GM19397 (cell line): ENCODE results near the gene CASTOR2.
"Not testable (repeated sequence)": the region's sequence is repeated elsewhere in the genome, so short reads cannot be mapped to it uniquely, and the experiment has no call there.

Experiments used
- ATAC-seq: cut with Tn5 transposase; IDR thresholded peaks from one replicate; pipeline ENCODE4 v1.9.1; 2021; ENCODE audit warnings: mild to moderate bottlenecking, moderate library complexity; ENCODE audit not compliant: unreplicated experiment

The CASTOR2 gene

GRCh38 chr7:74964511-74965119, at the start of gene CASTOR2:
TSS of gene CASTOR2 (plus strand) at chr7:74964705. CDS start at chr7:74964986, 281 bp downstream.
- peak; percentile 95 for ATAC-seq

- not testable (repeated sequence) for ATAC-seq
Observed at GRCh38 chr7:74922321-74922890, 42.1 kb upstream of the CASTOR2 start.

DNA sequence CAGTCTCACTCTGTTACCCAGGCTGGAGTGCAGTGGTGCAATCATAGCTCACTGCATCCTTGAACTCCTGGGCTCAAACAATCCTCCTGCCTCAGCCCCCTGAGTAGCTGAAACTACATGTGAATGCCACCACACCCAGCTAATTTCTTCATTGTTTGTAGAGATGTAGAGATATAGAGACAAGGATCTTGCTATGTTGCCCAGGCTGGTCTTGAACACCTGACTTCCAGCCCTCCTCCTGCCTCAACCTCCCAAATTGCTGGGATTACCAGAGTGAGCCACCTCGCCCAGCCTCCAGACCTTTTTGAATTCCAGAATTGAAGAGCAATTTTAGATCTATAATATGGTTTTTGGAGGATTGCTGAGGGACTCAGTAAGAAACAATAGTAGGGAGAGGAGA, 40.9 kb upstream of the CASTOR2 start:
- ATAC-seq: not testable (repeated sequence)

- not testable (repeated sequence) for ATAC-seq
Observed at GRCh38 chr7:74926968-74927367, 37.5 kb upstream of the CASTOR2 start.

DNA sequence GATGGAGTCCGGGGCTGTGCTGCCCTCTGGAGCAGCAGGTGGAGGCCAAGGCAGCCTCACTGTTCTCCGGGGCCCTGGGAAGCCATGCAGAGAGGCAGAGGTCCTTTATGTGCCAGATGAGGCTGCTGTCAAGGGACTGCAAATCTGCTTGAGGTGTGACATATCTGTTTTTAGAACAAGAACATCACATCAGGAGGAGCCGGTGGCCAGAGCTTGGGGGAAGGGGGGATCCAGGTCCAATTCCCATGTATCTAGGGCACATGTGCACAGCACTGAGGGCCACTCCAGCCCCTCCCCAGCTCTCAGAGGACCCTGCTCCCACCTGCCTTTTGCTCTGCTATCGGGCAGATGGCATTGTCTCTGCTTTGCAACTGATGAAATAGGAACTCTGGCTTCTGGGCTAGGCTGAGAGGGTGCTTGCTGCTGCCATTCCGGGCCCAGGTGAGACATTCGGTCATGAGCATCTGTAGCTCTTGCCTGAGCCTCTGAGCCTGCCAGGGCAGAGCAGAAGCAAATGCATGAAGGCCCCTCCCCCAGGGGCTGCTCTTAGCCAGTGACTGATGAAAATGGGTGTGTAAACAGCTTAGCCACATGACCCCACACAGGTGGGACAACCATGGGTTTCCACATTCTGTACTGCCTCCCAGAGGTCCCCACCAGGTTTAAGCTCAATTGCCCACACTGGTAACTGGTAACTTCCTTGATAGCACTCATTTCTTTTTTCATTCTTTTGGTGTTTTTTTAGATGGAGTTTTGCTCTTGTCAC, 32.8 kb upstream of the CASTOR2 start:
- not testable (repeated sequence) for ATAC-seq

- not testable (repeated sequence) for ATAC-seq
Observed at GRCh38 chr7:74939429-74939828, 25.1 kb upstream of the CASTOR2 start.

GRCh38 chr7:74941302-74942069, 23.0 kb upstream of the CASTOR2 start:
- not testable (repeated sequence) for ATAC-seq

- not testable (repeated sequence) for ATAC-seq
Observed at GRCh38 chr7:74943923-74944322, 20.6 kb upstream of the CASTOR2 start.

- not testable (repeated sequence) for ATAC-seq
Observed at GRCh38 chr7:74947741-74948140, 16.8 kb upstream of the CASTOR2 start.

DNA sequence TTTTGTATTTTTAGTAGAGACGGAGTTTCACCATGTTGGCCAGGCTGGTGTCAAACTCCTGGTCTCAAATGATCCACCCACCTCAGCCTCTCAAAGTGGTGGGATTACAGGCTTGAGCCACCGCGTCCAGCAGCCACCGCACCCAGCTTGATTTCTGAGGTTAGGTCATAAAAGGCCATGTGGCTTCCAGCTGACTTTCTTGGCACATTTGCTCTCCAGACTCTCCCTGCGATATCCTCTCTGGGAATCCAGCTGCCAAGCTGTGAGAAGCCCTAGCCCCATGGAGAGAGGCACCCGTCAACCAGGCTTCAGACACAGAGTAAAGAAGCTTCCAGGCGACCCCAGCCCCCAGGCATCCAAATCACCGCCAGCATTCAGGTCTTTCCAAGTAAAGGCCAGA, 10.7 kb upstream of the CASTOR2 start:
- ATAC-seq: not testable (repeated sequence)

- not testable (repeated sequence) for ATAC-seq
Observed at GRCh38 chr7:74958328-74958727, 6.2 kb upstream of the CASTOR2 start.

DNA sequence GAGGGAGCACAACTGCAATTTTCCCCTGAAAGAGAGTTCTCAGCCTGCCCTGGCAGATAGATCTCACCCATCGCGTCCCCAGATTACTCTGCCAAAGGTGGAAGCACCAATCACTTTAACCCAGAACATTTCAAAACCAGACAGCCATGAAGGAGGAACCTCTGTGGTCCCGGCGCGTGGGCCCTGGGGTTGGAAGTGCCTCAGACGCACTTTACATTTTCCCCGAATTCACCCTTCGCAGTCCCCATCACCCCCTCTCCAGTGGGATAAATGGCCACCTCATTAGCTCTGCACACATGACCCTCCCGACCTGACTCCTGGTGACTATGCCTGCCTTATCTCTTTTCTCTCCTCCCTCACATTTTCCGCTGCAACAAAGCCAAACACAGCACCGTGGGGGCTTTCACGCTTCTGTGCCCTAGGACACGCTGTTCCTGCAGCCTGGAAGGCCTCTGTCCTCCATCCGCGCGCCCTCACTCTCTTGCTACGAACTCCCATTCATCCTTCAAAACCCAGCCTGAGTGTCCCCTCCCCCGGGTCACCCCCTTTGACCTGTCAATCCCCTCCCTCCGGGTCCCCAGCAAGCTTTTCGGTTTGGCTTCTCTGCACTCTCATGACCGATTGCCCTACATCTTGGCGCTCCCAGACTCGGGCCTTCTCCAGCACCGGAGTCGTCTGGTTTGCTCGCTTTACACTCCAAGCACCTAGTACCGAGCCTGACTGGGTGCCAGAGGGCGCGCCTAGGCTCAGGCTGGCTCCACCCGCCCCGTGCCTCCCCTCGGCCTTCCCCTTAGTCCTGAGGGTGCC, 598 bp upstream of the CASTOR2 start:
- ATAC-seq: not testable (repeated sequence)

DNA sequence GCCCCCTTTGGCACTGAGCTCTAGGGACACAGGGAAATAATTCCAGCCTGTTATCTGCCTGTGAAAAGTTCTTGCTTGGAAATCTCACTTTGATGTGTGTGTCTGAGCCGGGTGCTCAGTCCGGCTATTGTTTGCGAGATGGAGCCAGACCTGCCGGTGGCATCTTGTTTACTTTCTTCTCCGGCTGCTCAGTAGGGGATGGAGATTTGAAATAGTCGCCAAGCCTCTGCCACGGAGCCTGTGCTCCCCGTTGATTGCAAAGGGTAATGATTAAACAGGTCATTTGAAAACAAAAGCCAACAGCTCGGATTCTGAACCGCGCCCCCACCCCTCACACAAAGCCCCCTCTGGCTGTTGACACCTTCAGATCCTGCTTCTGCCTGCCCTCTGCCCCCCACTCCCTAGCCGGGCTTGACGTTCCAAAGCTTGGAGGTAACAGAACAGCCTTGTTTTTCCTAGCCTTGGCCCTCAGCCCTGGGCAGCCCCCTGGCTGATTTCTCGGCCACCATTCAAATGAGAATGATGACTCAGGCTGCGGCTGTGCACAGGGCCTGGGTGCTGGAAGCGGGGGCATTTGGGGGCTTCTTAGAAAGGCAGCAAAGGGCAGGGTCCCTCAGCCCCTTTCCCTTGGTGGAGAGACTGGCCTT, 1.8 kb downstream of the CASTOR2 start:
- ATAC-seq: not testable (repeated sequence)

DNA sequence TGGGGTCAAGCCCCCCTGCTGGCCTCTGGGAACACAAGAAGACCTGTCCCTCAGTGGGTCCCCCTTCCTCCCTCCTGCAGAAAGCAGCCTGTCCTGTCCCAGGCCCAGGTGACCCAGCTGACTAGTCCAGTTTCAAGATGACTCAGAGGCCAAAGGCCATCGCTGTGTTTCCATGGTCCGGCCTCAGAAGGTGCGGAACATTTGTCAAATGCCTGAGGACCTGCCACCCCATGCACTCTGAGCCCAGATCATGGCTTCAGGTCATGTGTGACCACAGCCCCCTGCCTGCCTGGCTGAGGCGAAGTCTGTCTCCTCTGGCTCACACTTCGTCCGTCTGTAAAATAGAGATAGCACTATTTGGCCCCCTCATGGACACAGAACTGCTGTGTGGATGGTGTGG, 2.4 kb downstream of the CASTOR2 start:
- not testable (repeated sequence) for ATAC-seq

- not testable (repeated sequence) for ATAC-seq
Observed at GRCh38 chr7:74971431-74971830, 6.9 kb downstream of the CASTOR2 start.

DNA sequence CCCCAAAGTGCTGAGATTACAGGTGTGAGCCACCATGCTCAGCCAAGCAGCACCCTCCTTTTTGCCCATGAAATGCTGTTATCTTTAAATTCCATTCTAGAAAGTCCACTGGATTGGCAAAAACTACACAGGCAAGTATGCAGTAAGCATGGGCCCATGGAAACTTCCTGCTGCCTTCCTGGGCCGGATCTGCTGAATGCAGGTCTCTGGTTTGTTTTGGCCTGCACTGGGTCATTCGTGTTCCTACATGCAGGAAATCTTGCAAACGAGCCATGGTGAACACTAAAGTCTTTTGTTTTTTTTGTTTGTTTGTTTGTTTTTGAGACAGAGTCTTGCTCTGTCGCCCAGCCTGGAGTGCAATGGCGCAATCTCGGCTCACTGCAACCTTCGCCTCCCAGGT, 7.9 kb downstream of the CASTOR2 start:
- not testable (repeated sequence) for ATAC-seq

GRCh38 chr7:74975959-74976358, 11.5 kb downstream of the CASTOR2 start:
- not testable (repeated sequence) for ATAC-seq

DNA sequence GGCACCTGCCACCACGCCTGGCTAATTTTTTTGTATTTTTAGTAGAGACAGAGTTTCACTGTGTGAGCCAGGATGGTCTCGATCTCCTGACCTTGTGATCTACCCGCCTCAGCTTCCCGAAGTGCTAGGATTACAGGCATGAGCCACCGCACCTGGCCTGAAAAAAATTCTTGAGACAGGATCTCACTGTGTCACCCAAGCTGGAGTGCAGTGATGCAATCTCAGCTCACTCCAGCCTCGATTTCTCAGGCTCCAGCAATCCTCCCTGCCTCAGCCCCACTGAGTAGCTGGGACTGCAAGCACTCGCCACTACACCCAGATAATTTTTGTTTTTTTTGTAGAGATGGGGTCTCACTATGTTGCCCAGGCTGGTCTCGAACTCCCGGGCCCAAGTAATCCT, 13.0 kb downstream of the CASTOR2 start:
- ATAC-seq: not testable (repeated sequence)

DNA sequence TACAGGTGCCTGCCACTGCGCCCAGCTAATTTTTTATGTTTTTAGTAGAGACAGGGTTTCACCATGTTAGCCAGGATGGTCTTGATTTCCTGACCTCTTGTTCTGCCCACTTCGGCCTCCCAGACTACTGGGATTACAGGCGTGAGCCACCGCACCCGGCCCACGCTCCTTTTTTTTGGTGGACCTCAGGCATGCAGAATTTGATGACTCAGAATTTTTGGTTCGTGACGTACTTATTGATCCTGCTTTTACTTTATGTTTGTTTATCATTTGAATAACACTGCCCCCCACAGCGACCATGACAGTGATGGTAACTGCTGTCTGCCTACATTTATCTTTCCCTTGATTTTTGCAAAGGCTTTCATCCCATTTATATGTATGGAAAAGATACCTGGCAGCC, 23.9 kb downstream of the CASTOR2 start:
- not testable (repeated sequence) for ATAC-seq

DNA sequence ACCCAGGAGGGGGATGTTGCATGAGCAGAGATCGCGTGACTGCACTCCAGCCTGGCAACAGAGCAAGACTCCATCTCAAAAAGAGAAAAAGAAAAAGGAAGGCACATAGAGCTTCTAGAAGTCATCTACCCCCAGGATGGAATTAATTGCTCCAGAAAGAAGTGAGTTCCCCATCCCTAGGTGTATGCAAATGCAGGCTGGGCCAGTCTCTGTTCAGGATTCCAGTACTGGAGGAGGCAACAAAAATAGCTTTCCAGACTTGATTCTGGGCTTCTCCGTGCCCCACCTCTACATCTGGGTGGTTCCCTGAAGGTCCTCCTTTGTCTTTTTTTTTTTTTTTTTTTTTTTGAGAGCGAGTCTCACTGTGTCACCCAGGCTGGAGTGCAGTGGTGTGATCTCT, 28.6 kb downstream of the CASTOR2 start:
- ATAC-seq: no peak
